HG03457 (cell line): Measurements from ENCODE around the gene IFT122.

Source experiments
- ATAC-seq: cut with Tn5 transposase; IDR thresholded peaks from one replicate; pipeline ENCODE4 v1.9.1; 2021; ENCODE audit warnings: moderate number of reproducible peaks; ENCODE audit not compliant: unreplicated experiment

Gene IFT122

GRCh38 chr3:129413687-129414506 is 26.1 kb upstream of the IFT122 start:
- ATAC-seq, result no peak

DNA sequence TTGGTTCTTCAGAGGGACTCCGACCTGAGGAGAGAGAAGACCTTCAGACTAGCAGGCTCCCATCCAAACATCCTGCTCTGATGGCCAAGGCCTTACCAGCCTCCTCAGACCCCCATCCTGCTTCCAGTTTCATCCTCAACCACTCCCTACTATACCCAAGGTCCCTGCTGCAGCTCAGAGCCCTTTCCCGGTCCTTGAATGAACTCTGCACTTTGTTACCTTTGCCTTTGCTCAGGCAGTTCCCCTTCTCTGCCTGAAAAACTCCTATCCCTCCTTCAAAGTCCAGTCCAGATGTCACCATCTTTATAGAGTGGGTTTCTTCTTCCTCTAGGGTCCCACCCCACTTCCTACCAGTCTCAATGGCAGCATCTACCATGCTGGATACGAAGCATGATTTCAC is 24.6 kb upstream of the IFT122 start:
- no peak for ATAC-seq

DNA sequence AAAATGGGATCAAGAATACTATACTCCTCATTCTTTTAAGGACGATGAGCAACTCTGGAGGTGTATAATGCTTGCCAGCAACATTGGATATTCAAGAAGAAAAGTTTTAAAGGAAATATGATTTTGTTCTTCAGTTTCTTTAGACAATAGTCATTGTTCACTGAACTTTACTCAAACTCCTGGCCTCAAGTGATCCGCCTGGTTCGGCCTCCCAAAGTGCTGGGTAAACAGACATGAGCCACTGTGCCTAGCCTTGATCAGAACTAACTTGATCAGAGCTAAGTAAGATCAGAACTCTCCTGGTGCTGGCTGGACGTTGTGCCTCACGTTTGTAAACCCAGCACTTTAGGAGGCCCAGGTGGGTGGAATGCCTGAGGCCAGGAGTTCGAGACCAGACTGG is 24.2 kb upstream of the IFT122 start:
- no peak for ATAC-seq

- ATAC-seq, result no peak
Measured at GRCh38 chr3:129416415-129416814, 23.6 kb upstream of the IFT122 start.

GRCh38 chr3:129417326-129417725 is 22.7 kb upstream of the IFT122 start:
- ATAC-seq, result no peak

DNA sequence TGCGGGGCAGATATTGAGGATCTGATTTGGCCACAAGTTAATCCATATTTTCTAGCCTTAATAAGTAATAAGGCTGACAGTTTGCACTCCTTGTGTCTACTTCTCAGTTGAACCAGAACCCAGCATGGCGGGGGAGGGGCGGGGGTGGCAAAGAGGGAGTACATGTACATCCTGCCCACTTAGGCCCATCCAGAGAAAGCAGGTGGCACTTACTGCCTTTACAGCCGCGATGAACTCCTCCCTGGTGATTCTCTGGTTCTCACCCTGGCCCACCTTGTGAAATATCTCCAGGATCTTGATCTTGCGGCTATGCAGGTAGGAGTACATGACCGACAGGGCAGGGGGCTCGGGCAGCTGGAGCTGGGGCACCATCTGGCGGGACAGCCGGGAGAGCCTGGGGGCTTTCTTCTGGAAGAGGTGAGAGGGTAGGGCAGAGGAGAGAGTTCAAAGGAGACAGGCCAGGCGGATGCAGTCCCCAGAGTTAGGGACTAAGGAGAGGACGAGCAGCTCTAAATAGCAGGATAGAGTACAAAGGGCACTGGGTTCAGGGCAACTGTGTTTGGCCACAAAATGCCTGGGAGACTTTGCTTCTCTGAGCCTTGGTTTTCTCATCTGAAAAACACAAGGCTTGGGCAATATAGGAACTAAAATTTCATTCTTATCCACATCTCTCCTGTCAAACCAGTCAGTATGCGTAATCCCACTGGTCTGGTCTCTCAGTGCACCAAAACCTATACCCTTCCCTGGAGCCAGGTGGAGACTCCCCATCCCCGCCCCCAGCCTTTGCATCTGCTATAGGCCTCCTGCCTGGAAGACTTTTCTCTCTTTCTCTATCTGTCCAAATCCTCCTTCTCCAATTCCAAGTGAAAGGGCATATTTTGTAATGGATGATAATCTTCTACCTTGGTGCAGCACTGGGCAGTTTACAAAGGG is 21.7 kb upstream of the IFT122 start:
- ATAC-seq, result no peak

GRCh38 chr3:129419476-129419875 is 20.5 kb upstream of the IFT122 start:
- no peak for ATAC-seq

GRCh38 chr3:129421236-129421883 is 18.7 kb upstream of the IFT122 start:
- ATAC-seq, result no peak

DNA sequence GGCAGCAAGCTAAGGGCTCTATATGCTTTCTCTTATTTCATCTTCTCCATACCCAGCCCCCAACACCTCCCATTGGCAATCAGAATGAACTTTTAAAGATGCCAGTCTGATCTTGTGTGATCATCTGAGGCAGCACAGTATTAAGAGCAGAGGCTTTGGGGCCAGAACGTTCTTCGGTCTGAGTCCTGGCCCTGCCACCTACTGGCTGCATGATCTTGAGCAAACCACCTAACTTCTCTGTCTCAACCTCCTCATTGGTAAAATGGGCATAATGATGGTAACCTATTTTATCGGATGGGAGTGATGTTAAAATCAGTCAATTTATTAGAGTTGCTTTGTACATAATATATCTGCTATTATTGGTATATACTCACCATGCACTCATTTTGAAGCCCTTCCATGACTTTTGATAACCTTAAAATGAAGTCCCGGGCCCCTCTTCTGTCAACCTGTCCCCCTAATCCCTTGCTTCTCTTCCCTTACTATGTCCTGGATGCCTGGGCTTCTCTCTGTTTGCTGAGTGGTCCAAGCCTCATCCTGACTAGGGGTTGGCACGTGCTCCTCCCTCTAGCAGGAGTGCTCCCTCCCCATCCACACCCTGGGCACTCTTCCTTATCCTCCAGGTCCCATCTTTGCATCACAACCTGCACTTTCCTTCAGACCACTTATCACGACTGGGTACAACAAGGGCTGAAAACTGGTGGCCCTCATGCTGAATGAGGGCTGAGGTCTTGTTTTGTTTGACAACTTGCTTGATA is 17.9 kb upstream of the IFT122 start:
- no peak for ATAC-seq

- ATAC-seq, result no peak
Measured at GRCh38 chr3:129422897-129423296, 17.1 kb upstream of the IFT122 start.

GRCh38 chr3:129424185-129424841 is 15.7 kb upstream of the IFT122 start:
- ATAC-seq, result no peak

DNA sequence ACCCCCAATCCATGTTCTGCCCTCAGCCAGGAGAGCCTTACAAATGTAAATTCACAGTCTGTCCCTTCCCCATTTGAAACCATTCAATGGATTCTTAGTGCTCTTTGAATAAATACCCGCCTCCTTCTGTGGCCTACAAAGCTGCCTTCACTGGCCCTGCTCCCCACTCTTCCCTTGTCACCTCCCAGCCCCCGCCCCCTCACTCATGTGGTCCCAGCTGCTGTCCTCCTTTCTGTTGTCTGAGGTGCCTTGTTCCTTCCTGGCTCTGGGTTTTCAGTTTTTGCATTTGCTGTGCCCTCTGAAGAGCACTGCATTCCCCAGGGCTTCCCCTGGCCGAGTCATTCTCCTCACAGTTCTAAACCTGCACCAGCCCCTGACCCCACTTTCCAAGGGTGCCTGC is 14.8 kb upstream of the IFT122 start:
- ATAC-seq, result no peak

DNA sequence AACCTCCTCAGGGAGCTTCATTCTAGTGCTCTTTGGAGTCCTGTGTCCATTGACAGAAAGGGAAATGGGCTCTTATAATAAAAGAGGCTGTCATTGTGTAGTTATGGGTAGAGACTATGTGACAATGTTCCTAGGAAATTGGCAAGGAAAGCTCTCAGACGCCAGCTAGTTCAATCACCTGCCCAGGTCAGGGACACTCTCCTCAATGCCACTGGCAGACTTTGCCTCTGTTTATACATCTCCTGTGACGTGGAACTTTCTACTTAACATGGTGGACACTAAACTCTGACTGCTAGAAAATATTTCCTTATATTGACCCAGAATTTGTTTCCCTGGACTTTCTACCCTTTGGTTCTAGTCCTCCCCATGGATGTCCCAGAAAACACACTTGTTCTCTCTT is 14.4 kb upstream of the IFT122 start:
- ATAC-seq, result no peak

DNA sequence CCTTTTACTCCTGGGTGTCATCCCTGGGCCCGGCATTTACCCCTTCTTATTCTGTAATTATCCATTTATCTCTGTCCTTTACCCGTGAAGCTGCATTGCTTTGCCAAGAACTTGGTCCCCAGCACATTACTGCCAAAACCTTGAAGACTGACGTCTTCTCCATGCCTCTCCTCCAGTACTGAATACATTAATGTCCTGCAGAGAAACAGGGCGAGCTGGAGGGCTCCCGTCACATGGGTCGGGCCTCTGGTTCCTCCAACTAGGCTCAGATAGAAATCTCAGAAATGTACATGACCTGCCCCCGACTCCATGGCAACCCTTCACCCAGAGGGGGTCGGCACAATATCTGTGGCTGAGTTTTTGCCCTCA is 12.0 kb upstream of the IFT122 start:
- ATAC-seq, result no peak

- ATAC-seq, result no peak
Measured at GRCh38 chr3:129428376-129429079, 11.5 kb upstream of the IFT122 start, which contains the start of gene EFCAB12. Gene EFCAB12 (minus strand): TSS chr3:129428636. CDS start chr3:129428488, 148 bp downstream.

- ATAC-seq, result no peak
Measured at GRCh38 chr3:129429080-129429451, 11.0 kb upstream of the IFT122 start.

GRCh38 chr3:129429602-129430001 is 10.4 kb upstream of the IFT122 start:
- ATAC-seq, result no peak

- ATAC-seq, result no peak
Measured at GRCh38 chr3:129432036-129432435, 8.0 kb upstream of the IFT122 start.

GRCh38 chr3:129432671-129433070 is 7.4 kb upstream of the IFT122 start:
- no peak for ATAC-seq

- ATAC-seq, result no peak
Measured at GRCh38 chr3:129433565-129433964, 6.5 kb upstream of the IFT122 start.
